BLaER1 (cell line): Measurements from ENCODE around the gene DGKB.

Experiments
- H3K27ac ChIP-seq: shearing (Covaris generic); formaldehyde crosslinking; 2 replicates; pipeline ENCODE4 v1.8.1; 2022
- H3K27me3 ChIP-seq: shearing (Covaris generic); formaldehyde crosslinking; 2 replicates; pipeline ENCODE4 v1.8.1; 2022
- H3K36me3 ChIP-seq: shearing (Covaris generic); formaldehyde crosslinking; 2 replicates; pipeline ENCODE4 v1.8.1; 2022
- H3K4me1 ChIP-seq: shearing (Covaris generic); formaldehyde crosslinking; 2 replicates; pipeline ENCODE4 v1.8.1; 2022
- H3K4me2 ChIP-seq: shearing (Covaris generic); formaldehyde crosslinking; 2 replicates; pipeline ENCODE4 v1.8.1; 2022
- H3K4me3 ChIP-seq: shearing (Covaris generic); formaldehyde crosslinking; 2 replicates; pipeline ENCODE4 v1.8.1; 2022
- H3K9ac ChIP-seq: shearing (Covaris generic); formaldehyde crosslinking; 2 replicates; pipeline ENCODE4 v1.8.1; 2022
- H3K9me3 ChIP-seq: shearing (Covaris generic); formaldehyde crosslinking; 2 replicates; pipeline ENCODE4 v1.8.1; 2022
- H4K20me1 ChIP-seq: shearing (Covaris generic); formaldehyde crosslinking; 2 replicates; pipeline ENCODE4 v1.8.1; 2022
- Cebpa-rat ChIP-seq: shearing (Covaris generic); IDR thresholded peaks from 2 replicates; pipeline ENCODE4 v1.8.1; 2022

The DGKB gene

GRCh38 chr7:14419531-14419930 lies 483.0 kb downstream of the DGKB start:
- no peak overlapping the region for H3K4me2 ChIP-seq
- no peak for TF ChIP-seq Cebpa-rat
- no peaks in the 10 kb centered on the region for H3K4me1 ChIP-seq
- H3K27ac ChIP-seq: no peak overlapping the region
- H3K4me3 ChIP-seq: no peak overlapping the region
- H3K27me3 ChIP-seq: no peaks in the 10 kb centered on the region
- H3K36me3 ChIP-seq: no peaks in the 10 kb centered on the region
- no peak overlapping the region for H3K9ac ChIP-seq
- H4K20me1 ChIP-seq: no peaks in the 10 kb centered on the region
- H3K9me3 ChIP-seq: no peaks in the 10 kb centered on the region

- Histone ChIP-seq H4K20me1 (no peaks in the 10 kb centered on the region), H3K9ac (no peak overlapping the region), H3K4me1 (no peaks in the 10 kb centered on the region), H3K27ac (no peak overlapping the region), H3K4me3 (no peak overlapping the region), H3K27me3 (no peaks in the 10 kb centered on the region), H3K36me3 (no peaks in the 10 kb centered on the region), H3K4me2 (no peak overlapping the region), H3K9me3 (no peaks in the 10 kb centered on the region)
- no peak for TF ChIP-seq Cebpa-rat
Observed at GRCh38 chr7:14418633-14419032, 483.9 kb downstream of the DGKB start.

- no peaks in the 10 kb centered on the region for H3K9me3 ChIP-seq
- H3K4me2 ChIP-seq: no peak overlapping the region
- H3K27ac ChIP-seq: no peak overlapping the region
- no peaks in the 10 kb centered on the region for H3K27me3 ChIP-seq
- H4K20me1 ChIP-seq: no peaks in the 10 kb centered on the region
- no peak overlapping the region for H3K4me3 ChIP-seq
- H3K4me1 ChIP-seq: no peaks in the 10 kb centered on the region
- no peak for TF ChIP-seq Cebpa-rat
- no peak overlapping the region for H3K9ac ChIP-seq
- no peaks in the 10 kb centered on the region for H3K36me3 ChIP-seq
Observed at GRCh38 chr7:14414274-14414986, 488.1 kb downstream of the DGKB start.

- Histone ChIP-seq H3K27me3 (no peaks in the 10 kb centered on the region), H3K9ac (no peak overlapping the region), H3K4me1 (no peaks in the 10 kb centered on the region), H3K36me3 (no peaks in the 10 kb centered on the region), H4K20me1 (no peaks in the 10 kb centered on the region), H3K27ac (no peak overlapping the region), H3K9me3 (no peaks in the 10 kb centered on the region), H3K4me3 (no peak overlapping the region), H3K4me2 (no peak overlapping the region)
- no peak for TF ChIP-seq Cebpa-rat
Observed at GRCh38 chr7:14407246-14408015, 495.1 kb downstream of the DGKB start.

- no peaks in the 10 kb centered on the region for H3K27me3 ChIP-seq
- TF ChIP-seq Cebpa-rat: no peak
- no peaks in the 10 kb centered on the region for H4K20me1 ChIP-seq
- no peak overlapping the region for H3K4me2 ChIP-seq
- H3K36me3 ChIP-seq: no peaks in the 10 kb centered on the region
- H3K9ac ChIP-seq: no peak overlapping the region
- H3K4me3 ChIP-seq: no peak overlapping the region
- H3K27ac ChIP-seq: no peak overlapping the region
- H3K4me1 ChIP-seq: no peaks in the 10 kb centered on the region
- H3K9me3 ChIP-seq: no peaks in the 10 kb centered on the region
Observed at GRCh38 chr7:14403587-14403986, 499.0 kb downstream of the DGKB start.

- Histone ChIP-seq H3K9ac (no peak overlapping the region), H3K4me1 (no peaks in the 10 kb centered on the region), H3K9me3 (no peaks in the 10 kb centered on the region), H4K20me1 (no peaks in the 10 kb centered on the region), H3K27ac (no peak overlapping the region), H3K27me3 (no peaks in the 10 kb centered on the region), H3K36me3 (no peaks in the 10 kb centered on the region), H3K4me3 (no peak overlapping the region), H3K4me2 (no peak overlapping the region)
- no peak for TF ChIP-seq Cebpa-rat
Observed at GRCh38 chr7:14400271-14400670, 502.3 kb downstream of the DGKB start.

- Histone ChIP-seq H3K9ac (no peak overlapping the region), H3K4me2 (no peak overlapping the region), H3K27me3 (no peaks in the 10 kb centered on the region), H4K20me1 (no peaks in the 10 kb centered on the region), H3K4me1 (no peaks in the 10 kb centered on the region), H3K36me3 (no peaks in the 10 kb centered on the region), H3K27ac (no peak overlapping the region), H3K4me3 (no peak overlapping the region), H3K9me3 (no peaks in the 10 kb centered on the region)
- TF ChIP-seq Cebpa-rat: no peak
Observed at GRCh38 chr7:14398526-14398925, 504.0 kb downstream of the DGKB start.

- Histone ChIP-seq H3K27me3 (no peaks in the 10 kb centered on the region), H3K4me2 (no peak overlapping the region), H3K9me3 (no peaks in the 10 kb centered on the region), H3K27ac (no peak overlapping the region), H3K9ac (no peak overlapping the region), H4K20me1 (no peaks in the 10 kb centered on the region), H3K4me3 (no peak overlapping the region), H3K4me1 (no peaks in the 10 kb centered on the region), H3K36me3 (no peaks in the 10 kb centered on the region)
- no peak for TF ChIP-seq Cebpa-rat
Observed at GRCh38 chr7:14395860-14396259, 506.7 kb downstream of the DGKB start.

- H4K20me1 ChIP-seq: no peaks in the 10 kb centered on the region
- no peaks in the 10 kb centered on the region for H3K27me3 ChIP-seq
- no peaks in the 10 kb centered on the region for H3K4me1 ChIP-seq
- no peak overlapping the region for H3K4me3 ChIP-seq
- H3K27ac ChIP-seq: no peak overlapping the region
- no peaks in the 10 kb centered on the region for H3K36me3 ChIP-seq
- H3K9me3 ChIP-seq: no peaks in the 10 kb centered on the region
- H3K4me2 ChIP-seq: no peak overlapping the region
- no peak for TF ChIP-seq Cebpa-rat
- H3K9ac ChIP-seq: no peak overlapping the region
Observed at GRCh38 chr7:14394786-14395185, 507.8 kb downstream of the DGKB start.

- H3K36me3 ChIP-seq: no peaks in the 10 kb centered on the region
- H3K4me3 ChIP-seq: no peak overlapping the region
Observed at GRCh38 chr7:14389595-14389994, 513.0 kb downstream of the DGKB start.

More at GRCh38 chr7:14389595-14389994, 513.0 kb downstream of the DGKB start:
- Histone ChIP-seq H3K9me3 (no peaks in the 10 kb centered on the region), H3K9ac (no peak overlapping the region), H3K4me2 (no peak overlapping the region), H3K27me3 (no peaks in the 10 kb centered on the region), H3K4me1 (no peaks in the 10 kb centered on the region), H3K27ac (no peak overlapping the region), H4K20me1 (no peaks in the 10 kb centered on the region)
- TF ChIP-seq Cebpa-rat: no peak
